A549 treated with ZK216348 at 1 μM for 4 hours (cell line): ENCODE data around the gene SLC49A4. TPM values are rescaled to one million over a fixed set of nuclear protein-coding genes. Genes with fewer than 3 reads are reported as not detected.

Experiments
- total RNA-seq: library from RNA; stranded (reverse); fragments of 200-300 nt; extraction: Qiagen RNA extraction; gene quantifications from 5 replicates; pipeline ENCODE4 v1.2.3, GENCODE V29; 2022; ENCODE audit warnings: low read depth

SLC49A4 gene, protein sequence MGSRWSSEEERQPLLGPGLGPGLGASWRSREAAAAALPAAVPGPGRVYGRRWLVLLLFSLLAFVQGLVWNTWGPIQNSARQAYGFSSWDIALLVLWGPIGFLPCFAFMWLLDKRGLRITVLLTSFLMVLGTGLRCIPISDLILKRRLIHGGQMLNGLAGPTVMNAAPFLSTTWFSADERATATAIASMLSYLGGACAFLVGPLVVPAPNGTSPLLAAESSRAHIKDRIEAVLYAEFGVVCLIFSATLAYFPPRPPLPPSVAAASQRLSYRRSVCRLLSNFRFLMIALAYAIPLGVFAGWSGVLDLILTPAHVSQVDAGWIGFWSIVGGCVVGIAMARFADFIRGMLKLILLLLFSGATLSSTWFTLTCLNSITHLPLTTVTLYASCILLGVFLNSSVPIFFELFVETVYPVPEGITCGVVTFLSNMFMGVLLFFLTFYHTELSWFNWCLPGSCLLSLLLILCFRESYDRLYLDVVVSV
- 13.2 to 16.0 TPM (median 14.1 TPM) in 5 replicates for total RNA-seq

DNA sequence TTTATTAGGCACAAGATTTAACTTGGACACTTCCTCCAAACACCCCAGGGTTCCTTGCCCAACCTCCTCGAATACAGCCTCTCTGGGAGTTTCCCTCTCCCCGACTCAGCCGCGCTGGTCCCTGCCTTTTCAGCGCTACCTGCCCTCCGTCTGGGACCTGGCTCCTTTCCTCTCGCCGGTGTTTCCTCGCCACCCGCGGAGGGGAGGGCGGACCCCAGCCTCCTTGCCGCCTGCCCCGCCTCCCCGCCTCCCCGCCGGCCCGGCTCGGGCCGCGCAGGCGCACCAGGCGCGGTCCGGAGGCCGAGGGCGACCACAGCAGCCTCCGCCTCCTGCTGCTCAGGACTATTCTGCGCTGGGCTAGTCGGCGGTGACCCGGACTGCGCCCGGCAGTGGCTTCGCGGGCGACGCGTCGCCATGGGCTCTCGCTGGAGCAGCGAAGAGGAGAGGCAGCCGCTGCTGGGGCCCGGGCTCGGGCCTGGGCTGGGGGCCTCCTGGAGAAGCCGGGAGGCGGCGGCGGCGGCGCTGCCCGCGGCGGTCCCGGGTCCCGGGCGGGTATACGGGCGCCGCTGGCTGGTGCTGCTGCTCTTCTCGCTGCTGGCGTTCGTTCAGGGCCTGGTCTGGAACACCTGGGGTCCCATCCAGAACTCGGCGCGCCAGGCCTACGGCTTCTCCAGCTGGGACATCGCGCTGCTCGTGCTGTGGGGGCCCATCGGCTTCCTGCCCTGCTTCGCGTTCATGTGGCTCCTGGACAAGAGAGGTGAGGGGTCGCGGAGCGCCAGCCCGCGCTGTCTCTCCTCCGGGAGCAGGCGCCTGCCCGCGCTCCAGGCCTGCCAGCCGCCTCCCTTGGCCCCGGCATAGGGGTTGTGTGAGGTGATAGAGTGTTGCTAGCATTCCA is at the start of gene SLC49A4:
Gene SLC49A4, plus strand, starts transcription at position 291 of the 895 bp plus-strand sequence. Its CDS starts 124 bp downstream, at position 415.

DNA sequence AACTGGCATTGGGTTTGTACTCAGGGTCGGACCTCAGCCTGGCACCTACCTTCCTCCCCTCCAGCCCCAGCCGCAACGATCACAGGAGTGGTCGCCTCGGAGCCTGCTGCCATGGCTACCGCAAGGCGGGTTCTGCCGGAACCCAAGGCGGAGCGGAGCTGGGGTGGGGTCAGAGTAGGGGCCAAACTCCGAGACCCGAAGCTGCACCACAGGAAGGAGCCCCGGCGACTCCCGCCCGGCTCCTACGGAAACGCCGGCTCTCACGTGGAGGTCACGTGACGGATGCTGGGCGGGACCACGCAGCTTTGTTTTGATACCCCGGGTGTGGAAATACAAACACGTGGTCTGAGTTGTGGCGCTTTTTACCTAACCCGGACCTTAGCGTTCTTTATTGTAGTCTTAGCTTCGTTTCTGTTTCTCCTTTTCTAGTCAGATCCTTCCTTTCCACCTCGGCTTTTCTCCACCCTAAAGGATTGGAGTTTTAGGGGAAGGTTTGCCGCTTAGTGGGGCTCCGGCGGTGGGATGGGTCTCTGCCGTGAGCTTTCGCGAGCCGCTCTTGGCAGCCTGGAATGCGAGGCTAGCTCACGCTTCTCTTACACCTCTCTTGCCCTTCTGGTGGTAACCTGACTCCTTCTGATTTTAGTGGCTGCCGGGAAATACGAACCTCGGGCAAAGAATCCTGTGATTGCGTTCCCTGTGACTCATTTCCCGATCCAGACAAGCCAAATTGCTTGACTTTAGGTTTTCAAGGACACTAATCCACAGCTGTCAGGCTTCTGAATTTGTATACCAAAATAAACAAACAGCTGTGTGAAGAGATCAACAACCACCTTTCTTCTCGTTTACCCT is 1.1 kb upstream of the SLC49A4 start, which contains the start of gene HSPBAP1:
Gene HSPBAP1, minus strand, starts transcription at position 264 of the 849 bp plus-strand sequence. Its CDS starts 151 bp downstream, at position 113.

Other genes starting within 250 kb of the SLC49A4 start
- gene PARP9, start 230.8 kb upstream of the SLC49A4 start, total RNA-seq, result 4.7 to 6.5 TPM (median 5.7 TPM) in 5 replicates
- 6.9 to 10.1 TPM (median 8.8 TPM) in 5 replicates for gene DTX3L, start 230.7 kb upstream of the SLC49A4 start, total RNA-seq
- not detected in 5 replicates for gene PARP15, start 217.4 kb upstream of the SLC49A4 start, total RNA-seq
- 8.1 to 10.6 TPM (median 8.7 TPM) in 5 replicates for gene PARP14, start 114.2 kb upstream of the SLC49A4 start, total RNA-seq
- gene HSPBAP1, start 1.2 kb upstream of the SLC49A4 start, total RNA-seq, result 4.6 to 6.8 TPM (median 5.2 TPM) in 5 replicates
- gene SEMA5B, start 232.7 kb downstream of the SLC49A4 start, total RNA-seq, result 0.06 to 0.41 TPM (median 0.19 TPM) in 5 replicates